A549 treated with Mapracorat at 1 μM for 4 hours (cell line): ENCODE data around the gene TP53TG3F. TPM values are rescaled to one million over a fixed set of nuclear protein-coding genes. Genes with fewer than 3 reads are reported as not detected.

Experiments used
- total RNA-seq: library from RNA; stranded (reverse); fragments of 200-300 nt; extraction: Qiagen RNA extraction; gene quantifications from 5 replicates; pipeline ENCODE4 v1.2.3, GENCODE V29; 2022

Gene TP53TG3F
- 0.12 to 0.18 TPM (median 0.15 TPM) in 3 of 5 replicates, not detected in the others for total RNA-seq

GRCh38 chr16:33459312-33459711, at the start of gene TP53TG3F:
TP53TG3F (plus strand) TSS chr16:33459612; CDS start chr16:33459680, 68 bp downstream.

Other genes starting within 250 kb of the TP53TG3F start
- gene TP53TG3E, start 155.3 kb upstream of the TP53TG3F start, total RNA-seq, result 0.20 TPM in 1 of 5 replicates, not detected in the others
- gene TP53TG3B, start 98.8 kb upstream of the TP53TG3F start, total RNA-seq, result 0.08 to 0.35 TPM (median 0.30 TPM) in 4 of 5 replicates, not detected in the other